RPMI8226 (cell line): ENCODE measurements around the gene TMEM132E.
A peak's percentile ranks its signal among the peaks of the same experiment; 100 is the strongest.

Experiments used
- DNase-seq: peaks from one replicate; pipeline ENCODE4 v3.0.0-alpha.2; 2015

TMEM132E gene

DNA sequence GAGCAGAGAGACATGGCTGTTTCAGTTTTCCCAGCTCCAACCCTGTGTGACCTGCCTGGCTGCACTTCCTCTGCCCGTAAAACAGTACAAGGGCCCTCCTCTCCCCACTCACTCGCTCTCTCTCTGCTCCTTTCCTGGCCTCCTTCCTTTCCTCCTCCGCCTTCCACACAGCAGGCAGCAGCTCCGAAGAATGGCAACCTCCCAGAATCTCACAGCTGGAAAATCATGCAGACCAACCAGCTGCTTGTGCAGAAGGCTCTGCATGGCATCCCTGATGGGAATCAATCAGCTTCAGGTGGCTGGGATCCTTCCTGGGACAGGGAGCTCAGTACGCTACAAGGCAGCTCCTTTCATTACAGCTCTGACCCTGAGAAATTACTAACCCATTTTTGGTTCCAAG, 27.4 kb downstream of the TMEM132E start:
- DNase-seq = no peak

DNA sequence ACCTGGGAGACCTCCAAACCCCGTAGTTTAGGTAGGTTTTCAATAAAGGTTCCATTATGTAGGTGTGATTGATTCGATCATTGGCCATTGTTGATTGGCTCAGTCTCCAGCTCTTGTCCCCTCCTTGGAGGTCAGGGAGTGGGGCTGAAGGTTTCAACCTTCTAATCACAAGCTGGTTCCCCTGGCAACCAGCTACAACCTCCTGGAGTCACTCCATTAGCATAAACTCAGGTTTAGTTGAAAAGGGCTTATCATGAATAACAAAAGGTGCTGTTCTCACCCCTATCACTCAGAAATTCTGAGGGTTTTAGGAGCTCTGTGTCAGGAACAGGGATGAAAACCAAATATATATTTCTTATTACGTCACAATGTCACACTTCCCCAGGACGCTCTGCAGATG, 28.5 kb downstream of the TMEM132E start:
- DNase-seq = no peak

- peak; percentile 19 for DNase-seq
These were observed 29.8 kb downstream of the TMEM132E start for GRCh38 chr17:34609210-34609609.

DNA sequence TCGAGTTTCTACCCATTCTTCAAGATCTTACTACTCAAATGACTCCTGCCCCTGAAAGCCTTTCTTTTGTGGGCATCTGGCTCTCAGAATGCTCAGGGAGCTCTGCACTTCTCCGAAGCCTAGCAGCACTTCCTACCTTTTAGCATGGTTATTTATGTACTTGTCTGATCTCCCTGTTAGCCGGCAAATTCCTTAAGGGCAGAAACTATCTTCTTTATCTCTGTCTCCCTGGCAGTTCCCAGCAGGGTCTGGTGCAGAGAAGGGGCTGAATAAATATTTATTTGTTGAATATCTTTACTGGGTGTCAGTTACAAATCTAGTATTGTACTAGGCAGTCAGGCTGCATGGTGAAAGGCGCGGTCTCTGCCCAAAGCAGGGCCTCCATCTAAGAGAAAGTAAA, 30.7 kb downstream of the TMEM132E start:
- no peak for DNase-seq

DNA sequence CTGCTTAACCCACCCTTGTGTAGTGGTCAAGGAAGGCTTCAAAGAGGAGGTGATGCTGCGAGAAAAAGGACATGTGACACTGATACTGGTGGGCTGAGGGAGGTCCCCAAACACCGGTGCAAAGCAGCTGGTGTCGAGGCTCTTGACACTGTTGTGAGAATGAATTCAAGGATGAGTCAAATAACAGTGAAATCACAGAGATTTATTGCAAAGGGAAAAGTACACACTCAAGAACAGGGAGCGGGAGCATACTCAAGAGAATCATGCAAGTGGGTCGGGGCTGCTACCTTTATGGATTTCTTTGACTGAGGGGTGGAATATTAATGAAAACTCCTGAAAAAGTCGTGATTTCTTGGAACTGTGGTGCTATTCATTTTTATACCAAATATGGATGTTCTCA, 31.1 kb downstream of the TMEM132E start:
- no peak for DNase-seq

- peak; percentile 40 for DNase-seq
These were observed 34.0 kb downstream of the TMEM132E start for GRCh38 chr17:34613064-34614019.

GRCh38 chr17:34614698-34615097, 35.3 kb downstream of the TMEM132E start:
- no peak for DNase-seq

GRCh38 chr17:34615326-34615725, 35.9 kb downstream of the TMEM132E start:
- no peak for DNase-seq

DNA sequence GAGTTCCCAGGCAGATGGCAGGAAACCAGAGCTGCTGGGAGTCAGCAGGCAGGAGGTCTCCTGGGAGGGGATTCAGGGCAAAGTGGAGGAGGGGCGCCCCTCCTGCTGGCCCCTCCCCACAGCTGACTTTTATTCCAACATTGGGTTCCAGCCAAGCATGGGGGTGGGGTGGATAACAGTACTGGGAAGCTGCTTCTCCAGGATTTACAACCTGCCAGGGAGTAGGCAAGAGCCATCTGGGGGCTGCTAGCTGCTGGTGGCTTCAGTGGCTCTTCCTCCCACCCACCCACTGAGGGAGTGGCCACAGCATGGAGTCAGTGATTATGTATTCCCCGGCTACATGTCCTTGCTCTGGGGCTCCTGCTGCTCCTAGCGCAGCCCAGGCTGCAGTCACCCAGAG, 36.8 kb downstream of the TMEM132E start:
- no peak for DNase-seq

GRCh38 chr17:34617398-34617797, 38.0 kb downstream of the TMEM132E start:
- DNase-seq = no peak

DNA sequence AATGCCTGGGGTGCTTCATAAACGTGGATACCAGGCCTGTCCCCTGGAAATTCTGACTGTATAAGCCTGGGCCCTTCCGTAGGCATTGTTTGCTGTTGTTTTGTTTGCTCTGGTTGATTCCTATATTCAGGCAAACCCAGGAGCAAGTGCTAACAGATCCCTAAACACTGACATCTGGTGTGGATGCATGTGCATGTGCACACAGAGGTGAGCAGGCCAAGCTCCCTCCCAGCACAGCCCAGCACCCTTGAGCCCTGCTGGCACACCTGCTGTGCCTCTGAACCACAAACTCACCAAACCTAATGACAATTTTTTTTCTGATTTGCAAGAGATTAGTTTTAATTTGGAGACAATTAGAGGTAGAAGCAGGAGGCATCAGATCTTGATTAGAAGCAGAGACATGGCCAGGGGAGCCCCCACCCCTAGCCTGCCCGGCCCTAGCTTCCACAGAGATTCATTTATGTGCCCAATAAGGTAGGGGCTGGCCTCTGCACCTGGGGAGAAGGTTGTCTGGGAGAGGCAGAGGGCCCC, 40.4 kb downstream of the TMEM132E start:
- DNase-seq = no peak

DNA sequence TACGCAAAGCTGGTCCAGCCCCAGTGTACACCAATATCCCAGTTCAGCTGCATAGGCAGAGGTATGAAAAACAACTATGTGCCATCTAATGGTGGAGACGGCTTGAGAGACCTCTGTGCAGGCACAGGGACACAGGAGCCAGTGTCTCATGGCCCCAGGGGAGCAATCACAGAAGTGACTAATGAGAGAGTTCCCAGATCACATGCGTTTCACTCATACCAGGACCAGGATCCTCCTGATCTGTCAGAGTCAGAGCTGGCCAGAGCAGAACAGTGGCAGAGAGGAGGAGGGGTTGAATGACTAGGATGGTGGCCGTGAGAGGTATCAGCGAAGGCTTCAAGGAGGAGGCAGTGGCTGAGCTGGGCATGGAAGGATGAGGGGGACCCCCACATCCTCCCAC, 41.1 kb downstream of the TMEM132E start:
- DNase-seq = no peak

DNA sequence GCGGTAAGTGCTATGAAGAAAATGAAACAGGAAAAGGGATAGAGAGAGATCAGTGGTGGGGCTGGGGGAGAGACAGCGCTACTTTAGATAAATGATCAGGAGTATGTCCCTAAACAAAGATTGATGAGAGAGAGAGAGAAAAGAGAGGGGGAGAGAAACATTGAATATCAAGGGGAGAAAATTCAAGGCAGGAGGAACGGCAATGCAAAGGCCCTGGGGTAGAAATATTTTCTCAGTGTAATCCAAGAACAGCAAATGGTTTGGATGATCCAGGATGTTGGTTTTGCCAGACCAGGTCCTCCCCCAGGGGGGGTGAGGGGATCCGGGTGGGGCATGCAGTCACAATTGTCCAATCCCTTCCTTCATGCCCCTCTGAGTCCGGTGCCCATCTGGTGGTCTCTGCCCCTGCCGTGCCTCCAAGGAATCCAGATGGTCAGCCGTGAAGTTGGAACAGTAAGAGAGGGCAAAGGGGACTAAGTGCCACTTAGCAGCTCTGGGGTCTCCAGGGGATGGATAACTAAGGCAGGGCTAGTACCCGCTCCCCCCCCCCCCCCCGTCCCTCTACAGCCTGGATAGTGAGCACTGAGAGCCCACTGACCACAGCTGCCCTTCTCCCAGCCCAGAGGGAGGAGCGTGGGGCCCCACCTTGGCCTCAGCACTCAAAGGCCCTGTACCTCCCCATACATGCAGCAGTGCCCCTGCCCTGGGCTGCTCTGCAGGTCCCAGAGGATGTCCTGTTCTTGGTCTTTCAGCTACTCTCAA, 43.7 kb downstream of the TMEM132E start:
- DNase-seq = no peak

GRCh38 chr17:34623856-34624766, 44.7 kb downstream of the TMEM132E start:
- peak; percentile 28 for DNase-seq

DNA sequence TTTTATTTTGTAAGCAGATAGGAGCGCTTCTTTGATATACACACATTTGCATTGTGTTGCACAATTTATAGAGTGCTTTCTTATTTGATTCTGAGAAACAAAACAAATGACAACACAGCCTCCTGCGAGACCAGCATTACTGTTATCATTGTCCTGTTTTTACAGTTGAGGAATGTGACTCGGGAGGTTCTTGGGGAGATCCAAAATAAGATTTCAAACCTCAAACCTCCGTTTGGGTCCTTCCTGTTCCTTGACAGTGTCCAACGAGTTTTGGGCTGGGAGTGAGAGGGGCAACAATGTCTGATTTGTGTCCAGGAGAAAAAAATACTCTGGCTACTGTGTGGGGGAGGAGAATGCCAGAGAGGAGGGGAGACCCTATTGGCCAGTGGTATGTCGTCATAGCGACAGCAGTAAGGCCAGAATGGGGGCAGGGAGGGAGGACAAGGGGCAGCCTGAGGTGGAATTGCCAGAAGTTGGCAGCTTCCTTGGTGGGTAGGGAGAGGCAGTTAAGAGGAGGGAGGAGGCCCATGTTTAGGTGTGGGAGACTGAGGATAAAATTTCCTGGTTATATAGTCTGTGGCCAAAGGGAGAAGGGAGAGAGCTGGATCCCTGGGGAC, 45.5 kb downstream of the TMEM132E start:
- no peak for DNase-seq

- DNase-seq = no peak
These were observed 46.8 kb downstream of the TMEM132E start for GRCh38 chr17:34626121-34626681.

- DNase-seq = no peak
These were observed 49.5 kb downstream of the TMEM132E start for GRCh38 chr17:34628879-34629278.

DNA sequence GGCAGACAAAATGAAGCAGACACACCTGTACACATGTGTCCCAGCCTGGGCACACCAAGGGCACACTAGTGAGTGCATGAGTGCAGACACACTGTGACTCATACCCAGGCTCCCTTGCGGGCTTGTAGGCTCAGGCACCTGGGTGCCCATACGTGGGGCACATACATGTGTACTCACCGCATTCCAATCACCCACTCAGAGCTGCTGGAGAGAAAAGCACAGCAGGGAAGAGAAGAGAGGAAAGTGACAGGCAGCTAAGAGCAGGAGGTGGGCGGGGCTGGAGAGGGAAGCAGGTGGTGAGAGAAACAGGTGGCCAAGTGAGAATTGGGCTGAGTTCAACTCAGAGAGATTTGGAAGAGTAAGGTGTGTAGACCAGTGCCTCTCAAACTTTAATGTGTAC, 54.0 kb downstream of the TMEM132E start:
- peak; percentile 84 for DNase-seq

DNA sequence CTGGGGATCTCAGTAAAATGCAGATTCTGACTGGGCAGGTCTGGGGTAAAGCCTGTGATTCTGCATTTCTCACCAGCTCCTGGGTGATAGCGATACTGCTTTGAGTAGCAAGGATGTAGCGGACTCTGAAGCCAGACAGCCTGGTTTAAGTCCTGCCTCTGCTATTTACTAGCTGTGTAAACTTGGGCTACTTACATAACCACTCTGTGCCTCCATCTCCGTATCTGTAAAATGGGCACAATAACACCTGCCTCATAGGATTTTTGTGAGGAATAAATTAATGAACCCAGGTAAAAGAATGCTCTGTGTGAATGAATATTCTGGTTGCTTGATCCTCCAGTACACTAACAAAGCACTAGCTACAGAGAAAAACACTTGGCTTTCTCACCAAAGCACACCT, 54.4 kb downstream of the TMEM132E start:
- no peak for DNase-seq

DNA sequence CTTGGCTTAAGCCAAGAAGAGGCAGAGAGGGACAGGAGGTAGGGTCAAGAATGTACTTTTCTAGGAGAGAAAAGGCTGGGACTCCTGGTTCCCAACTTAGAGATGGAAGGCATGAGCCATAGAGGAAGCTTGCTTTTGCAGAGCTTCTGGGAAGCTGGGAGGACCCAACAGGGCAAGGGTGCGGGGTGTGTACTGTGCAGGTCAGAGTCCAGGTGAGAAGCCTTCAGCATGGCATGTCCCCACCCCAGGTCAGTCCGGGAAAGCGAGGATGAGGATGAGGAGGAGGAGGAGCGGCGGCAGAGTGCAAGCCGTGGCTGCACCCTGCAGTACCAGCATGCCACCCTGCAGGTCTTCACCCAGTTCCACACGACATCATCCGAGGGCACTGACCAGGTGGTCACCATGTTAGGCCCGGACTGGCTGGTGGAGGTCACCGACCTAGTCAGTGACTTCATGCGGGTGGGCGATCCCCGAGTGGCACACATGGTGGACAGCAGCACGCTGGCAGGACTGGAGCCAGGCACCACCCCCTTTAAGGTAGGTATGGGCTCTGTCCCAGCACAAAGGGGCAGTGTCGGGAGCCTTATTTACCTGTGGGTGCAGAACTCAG, 55.3 kb downstream of the TMEM132E start:
- DNase-seq = no peak

DNA sequence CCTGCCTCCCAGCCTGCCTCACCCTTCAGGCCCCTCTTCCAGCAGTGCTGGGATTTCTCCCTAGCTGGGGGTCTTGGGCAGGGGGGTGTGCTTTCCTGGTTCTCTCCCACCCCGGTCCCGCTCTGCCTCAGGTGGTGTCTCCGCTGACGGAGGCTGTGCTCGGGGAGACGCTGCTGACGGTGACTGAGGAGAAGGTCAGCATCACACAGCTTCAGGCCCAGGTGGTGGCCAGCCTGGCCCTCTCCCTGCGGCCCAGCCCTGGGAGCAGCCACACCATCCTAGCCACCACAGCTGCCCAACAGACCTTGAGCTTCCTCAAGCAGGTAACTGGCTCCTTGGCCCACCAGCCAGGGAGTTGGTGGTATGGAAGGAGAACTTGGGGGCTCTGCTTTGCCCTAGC, 56.5 kb downstream of the TMEM132E start:
- DNase-seq = no peak
